Measurements from ENCODE around the gene ARHGEF17.

DNA sequence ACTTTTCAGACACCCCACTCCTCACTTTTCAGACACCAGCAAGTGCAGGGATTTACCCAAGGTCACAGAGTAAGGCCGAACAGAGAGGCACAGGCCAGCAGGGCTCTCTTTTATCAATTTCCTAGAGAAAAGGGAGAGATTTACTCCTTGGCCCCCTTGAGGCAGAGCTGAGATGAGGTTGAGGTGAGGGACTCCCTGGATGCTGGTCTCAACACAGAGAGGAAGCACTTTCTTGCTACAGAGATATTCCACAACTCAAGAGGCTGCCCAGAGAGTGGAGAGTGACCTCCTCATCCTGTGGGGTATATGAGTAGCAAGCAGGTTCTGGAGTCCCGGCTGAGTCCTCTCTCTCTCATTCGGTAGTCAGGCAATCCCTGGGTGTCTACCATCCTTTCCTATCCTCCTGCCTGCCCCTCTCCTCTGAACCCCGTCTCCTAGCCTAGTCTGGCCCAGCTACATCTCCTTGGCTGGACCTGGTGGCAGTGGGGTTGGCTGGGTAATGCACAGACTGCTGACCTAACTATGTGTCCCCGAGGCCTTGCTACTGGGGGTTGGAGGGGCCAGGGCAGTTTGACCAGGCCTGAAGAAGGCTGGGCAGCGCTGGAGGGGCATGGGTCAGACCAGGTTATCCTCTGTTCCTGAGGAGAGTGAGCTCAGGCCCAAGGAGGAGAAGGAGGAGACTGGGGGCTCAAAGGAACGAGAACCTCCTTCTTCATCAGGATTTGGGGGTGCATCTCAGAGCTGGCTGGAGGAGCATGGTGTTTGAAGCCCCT lies 1.8 kb upstream of the ARHGEF17 start:
- TF ChIP-seq, protein P1, sequence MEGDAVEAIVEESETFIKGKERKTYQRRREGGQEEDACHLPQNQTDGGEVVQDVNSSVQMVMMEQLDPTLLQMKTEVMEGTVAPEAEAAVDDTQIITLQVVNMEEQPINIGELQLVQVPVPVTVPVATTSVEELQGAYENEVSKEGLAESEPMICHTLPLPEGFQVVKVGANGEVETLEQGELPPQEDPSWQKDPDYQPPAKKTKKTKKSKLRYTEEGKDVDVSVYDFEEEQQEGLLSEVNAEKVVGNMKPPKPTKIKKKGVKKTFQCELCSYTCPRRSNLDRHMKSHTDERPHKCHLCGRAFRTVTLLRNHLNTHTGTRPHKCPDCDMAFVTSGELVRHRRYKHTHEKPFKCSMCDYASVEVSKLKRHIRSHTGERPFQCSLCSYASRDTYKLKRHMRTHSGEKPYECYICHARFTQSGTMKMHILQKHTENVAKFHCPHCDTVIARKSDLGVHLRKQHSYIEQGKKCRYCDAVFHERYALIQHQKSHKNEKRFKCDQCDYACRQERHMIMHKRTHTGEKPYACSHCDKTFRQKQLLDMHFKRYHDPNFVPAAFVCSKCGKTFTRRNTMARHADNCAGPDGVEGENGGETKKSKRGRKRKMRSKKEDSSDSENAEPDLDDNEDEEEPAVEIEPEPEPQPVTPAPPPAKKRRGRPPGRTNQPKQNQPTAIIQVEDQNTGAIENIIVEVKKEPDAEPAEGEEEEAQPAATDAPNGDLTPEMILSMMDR (conservative IDR thresholded peaks at IDR 0.05 in 1 of 2, IDR thresholded peaks at IDR 0.05 in 1 of 2; ENCODE audit: extremely low read depth in 1 of 2, insufficient read depth in 1 of 2, low read depth in 1 of 2, low read length in 2 of 2) = peak in 1 of 2 donors; percentile 4
- TF ChIP-seq EZH2 (IDR thresholded peaks at IDR 0.05; ENCODE audit: borderline replicate concordance, low read length) = no peak

All from mammary epithelial cell (primary cell).